GM23248 (cell line): ENCODE measurements around the gene AK5. TPM values are rescaled to one million over a fixed set of nuclear protein-coding genes. Genes with fewer than 3 reads are reported as not detected.

Experiments
- DNase-seq: peaks from one replicate; pipeline ENCODE4 v3.0.0-alpha.2; 2015
- H2AFZ ChIP-seq: fragments of 200-600 bp; sonication (generic); 2 replicates; pipeline ENCODE4 v1.6.1; 2016; ENCODE audit warnings: antibody characterized with exemption
- H3F3A ChIP-seq: fragments of 200-600 bp; sonication (generic); 2 replicates; pipeline ENCODE4 v1.6.1; 2016; ENCODE audit warnings: mild to moderate bottlenecking, antibody characterized with exemption, mixed run types; ENCODE audit not compliant: insufficient read depth
- H3K27ac ChIP-seq: fragments of 200-600 bp; sonication (generic); 2 replicates; pipeline ENCODE4 v1.5.1; 2016; ENCODE audit warnings: mild to moderate bottlenecking
- H3K27me3 ChIP-seq: fragments of 200-600 bp; sonication (generic); replicated peaks from 2 replicates; pipeline ENCODE4 v1.6.1; 2016; ENCODE audit warnings: mild to moderate bottlenecking; ENCODE audit not compliant: insufficient read depth
- H3K36me3 ChIP-seq: fragments of 200-600 bp; sonication (generic); 2 replicates; pipeline ENCODE4 v1.6.1; 2016; ENCODE audit warnings: low read depth, mild to moderate bottlenecking
- H3K4me1 ChIP-seq: fragments of 200-600 bp; sonication (generic); 2 replicates; pipeline ENCODE4 v1.6.1; 2016; ENCODE audit warnings: mild to moderate bottlenecking; ENCODE audit not compliant: insufficient read depth
- H3K4me2 ChIP-seq: fragments of 200-600 bp; sonication (generic); one replicate; pipeline ENCODE4 v1.6.1; 2016; ENCODE audit warnings: mild to moderate bottlenecking; ENCODE audit not compliant: unreplicated experiment
- H3K4me3 ChIP-seq: fragments of 200-600 bp; sonication (generic); 2 replicates; pipeline ENCODE4 v1.5.1; 2016; ENCODE audit warnings: mild to moderate bottlenecking
- H3K79me2 ChIP-seq: fragments of 200-600 bp; sonication (generic); 2 replicates; pipeline ENCODE4 v1.6.1; 2016; ENCODE audit warnings: mild to moderate bottlenecking; ENCODE audit not compliant: insufficient read depth
- H3K9ac ChIP-seq: fragments of 200-600 bp; sonication (generic); 2 replicates; pipeline ENCODE4 v1.6.1; 2016; ENCODE audit warnings: mild to moderate bottlenecking
- H3K9me2 ChIP-seq: fragments of 200-600 bp; sonication (generic); 2 replicates; pipeline ENCODE4 v1.6.1; 2016; ENCODE audit warnings: mixed run types, mild to moderate bottlenecking, moderate library complexity; ENCODE audit not compliant: insufficient read depth
- H3K9me3 ChIP-seq: fragments of 200-600 bp; sonication (generic); one replicate; pipeline ENCODE4 v1.6.1; 2017; ENCODE audit warnings: low read depth
- H4K20me1 ChIP-seq: fragments of 200-600 bp; sonication (generic); 2 replicates; pipeline ENCODE4 v1.6.0; 2016; ENCODE audit not compliant: insufficient read depth
- EZH2 ChIP-seq: fragments of 200-600 bp; sonication (generic); IDR thresholded peaks from 2 replicates; pipeline ENCODE4 v1.6.1; 2018; ENCODE audit warnings: antibody characterized with exemption, mild to moderate bottlenecking; ENCODE audit not compliant: insufficient read depth, poor library complexity, severe bottlenecking
- EZH2phosphoT487 ChIP-seq: fragments of 200-600 bp; sonication (generic); IDR thresholded peaks from 2 replicates; pipeline ENCODE4 v1.6.1; 2018; ENCODE audit warnings: antibody characterized with exemption, moderate library complexity, mild to moderate bottlenecking, low read depth; ENCODE audit not compliant: insufficient read depth
- WGBS, 2 experiments: methylation state at CpG; one replicate each; pipeline ENCODE4 v1.1.6; 2015 to 2017; ENCODE audit warnings: low lambda C conversion rate in 2 of 2, low coverage in 1 of 2; ENCODE audit errors: missing lambda C conversion rate in 2 of 2; 5-methylcytosine and 5-hydroxymethylcytosine counted together
- in situ Hi-C: fragments of 300-500 bp; cut with MboI; formaldehyde crosslinking; loops from 2 replicates; pipeline ENCODE4 v1.15.0; 2020
- polyA plus RNA-seq: library from polyadenylated mRNA; unstranded; fragments of >200 nt; fragmentation: Nextera tagmentation; extraction: Ambion mirVana; gene quantifications from 2 replicates; pipeline ENCODE4 v1.2.1, GENCODE V29; 2016
- total RNA-seq: library from RNA; depleted of rRNA; stranded (reverse); fragments of >200 nt; shearing (Covaris generic); gene quantifications from 2 replicates; pipeline ENCODE4 v1.2.3, GENCODE V29; 2014

Gene AK5
- total and polyA plus RNA-seq, 2 experiments from 2014 or later, result 65.3 to 78.8 TPM

DNA sequence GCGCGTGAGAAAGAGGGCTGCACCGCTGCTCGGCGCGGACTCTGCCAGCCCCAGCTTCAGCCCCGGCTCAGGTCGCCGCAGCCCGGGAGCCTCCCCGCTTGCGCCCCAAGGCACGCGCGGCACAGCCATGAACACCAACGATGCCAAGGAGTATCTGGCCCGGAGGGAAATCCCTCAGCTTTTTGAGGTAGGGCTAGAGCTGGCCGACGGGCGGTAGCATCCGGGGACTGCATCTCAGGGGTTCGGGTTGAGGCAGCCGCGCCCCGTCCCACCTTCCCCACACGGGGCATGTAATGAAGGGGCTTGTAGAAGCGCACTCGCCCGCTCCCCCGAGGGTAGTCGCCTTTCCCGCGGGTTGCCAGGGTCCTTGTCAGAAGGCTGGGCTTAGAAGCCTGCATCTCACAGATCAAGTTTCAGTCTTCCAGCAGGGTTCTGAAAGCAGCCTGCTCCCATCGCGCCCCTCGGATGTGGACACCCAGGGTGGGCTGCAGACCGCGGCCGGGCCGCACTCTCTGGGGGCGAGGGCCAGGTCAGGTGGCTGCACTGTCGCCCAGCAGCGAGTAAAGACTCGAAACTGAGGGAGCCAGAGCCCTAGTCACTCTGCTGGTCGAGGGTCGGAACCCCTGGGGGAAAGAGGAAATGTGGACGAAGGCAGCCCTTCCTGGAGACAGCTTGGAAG lies 507 bp downstream of the AK5 start:
- Histone ChIP-seq H3K36me3 (0 out of 2 replicates have a peak, but pooled peaks cover 3% of the 10 kb centered on the region), H3K27ac (no peak overlapping the region), H3K4me3 (peak overlapping the region; percentile 93), H3K9me3 (no peaks in the 10 kb centered on the region), H3K4me1 (peaks cover 17% of the 10 kb centered on the region), H3K4me2 (peak overlapping the region; percentile 94), H3K9ac (peak overlapping the region; percentile 76), H4K20me1 (no peaks in the 10 kb centered on the region), H2AFZ (peak overlapping the region; percentile 94), H3K27me3 (no peaks in the 10 kb centered on the region), H3K79me2 (peaks cover 44% of the 10 kb centered on the region), H3K9me2 (no peaks in the 10 kb centered on the region), H3F3A (peaks cover 5% of the 10 kb centered on the region; the same call in 1 of the 2 replicates)
- in situ Hi-C loops, result no loop called here
- TF ChIP-seq EZH2, result no peak
- no peak for TF ChIP-seq EZH2phosphoT487
- DNase-seq, result peak; percentile 70
- 1 to 2% methylated on average over 35 to 44 of the region's 47 CpGs for whole genome bisulfite sequencing, 2 experiments

DNA sequence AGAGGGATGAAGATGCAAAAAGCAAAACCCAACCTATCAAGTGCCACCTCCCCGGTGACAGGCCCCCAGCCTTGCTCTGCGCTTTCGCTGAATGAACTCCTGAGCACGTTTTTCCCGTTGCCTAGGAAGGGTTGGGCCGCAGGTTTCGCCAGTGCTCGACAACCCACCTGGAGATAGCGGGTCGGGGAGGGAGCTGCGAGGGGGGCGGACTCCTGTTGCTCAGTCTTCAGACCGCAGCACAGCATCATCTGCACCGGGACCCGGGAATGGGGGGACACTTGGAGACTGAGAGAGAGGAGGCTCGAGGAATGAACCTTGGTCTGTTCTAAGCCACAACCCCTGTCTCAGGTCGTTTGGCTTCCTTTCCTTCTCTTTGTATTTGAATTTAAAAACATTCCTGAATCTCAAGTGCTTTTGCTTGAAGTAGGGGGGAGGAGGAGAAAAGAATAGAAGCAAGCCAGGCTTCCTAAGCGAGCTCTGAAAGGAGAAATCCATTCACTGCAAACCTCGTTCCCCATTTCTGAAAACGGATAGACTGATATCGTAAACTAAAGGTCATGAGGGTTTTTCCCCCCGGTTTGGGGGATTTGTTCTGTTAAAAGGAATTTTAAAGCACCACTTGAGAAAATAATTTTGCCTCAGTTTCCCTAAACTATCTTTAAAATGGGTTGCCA lies 1.2 kb downstream of the AK5 start:
- peak overlapping the region; percentile 76 for H3K9ac ChIP-seq
- DNase-seq, result peak; percentile 46

DNA sequence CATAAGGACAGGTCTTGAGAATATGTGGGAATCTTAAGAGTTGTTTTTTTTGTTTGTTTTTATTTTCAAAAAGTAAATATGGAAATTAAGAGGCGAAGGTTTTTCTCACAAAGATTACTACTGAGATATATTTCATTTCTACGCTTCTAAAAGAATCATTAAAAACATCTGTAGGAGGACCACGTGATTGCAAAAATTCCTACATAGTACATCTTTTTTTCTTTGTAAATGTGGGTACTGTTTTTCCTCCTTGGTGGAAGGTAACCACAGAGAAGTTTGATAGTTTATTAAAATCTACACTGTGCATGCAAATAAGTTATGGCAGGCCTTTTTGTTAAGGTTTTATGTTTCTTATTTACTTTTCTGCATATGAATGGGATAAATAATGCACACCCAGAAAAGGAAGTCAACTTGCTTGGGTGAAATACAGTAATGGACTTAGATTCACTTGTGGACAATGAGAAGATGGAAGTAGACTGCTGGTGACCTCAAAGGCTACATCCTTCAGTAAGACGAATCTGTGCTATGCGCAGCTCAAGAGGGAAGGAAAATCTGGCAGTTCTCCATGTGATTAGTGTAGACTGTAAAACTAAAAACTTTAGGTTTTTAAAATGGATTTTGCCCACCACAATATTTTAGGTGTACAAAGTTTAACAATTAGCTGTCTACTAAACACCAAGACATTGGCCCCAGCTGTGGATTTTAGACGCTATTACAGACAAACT lies 2.0 kb downstream of the AK5 start:
- peaks cover 27% of the 10 kb centered on the region for H3K4me1 ChIP-seq
- peak overlapping the region; percentile 93 for H3K4me3 ChIP-seq
- peaks cover 47% of the 10 kb centered on the region for H3K79me2 ChIP-seq
- H3K27ac ChIP-seq, result no peak overlapping the region
- in situ Hi-C loops, result no loop called here
- H3K36me3 ChIP-seq, result 0 out of 2 replicates have a peak, but pooled peaks cover 9% of the 10 kb centered on the region
- H3K9me2 ChIP-seq, result no peaks in the 10 kb centered on the region
- no peaks in the 10 kb centered on the region for H4K20me1 ChIP-seq
- peak; percentile 34 for DNase-seq
- TF ChIP-seq EZH2 (no peak), EZH2phosphoT487 (no peak)
- peaks cover 10% of the 10 kb centered on the region for H3F3A ChIP-seq
- no peaks in the 10 kb centered on the region for H3K27me3 ChIP-seq
- peak overlapping the region; percentile 94 for H3K4me2 ChIP-seq
- H2AFZ ChIP-seq, result peak overlapping the region; percentile 94; the same call in 1 of the 2 replicates
- H3K9me3 ChIP-seq, result no peaks in the 10 kb centered on the region
- H3K9ac ChIP-seq, result peak overlapping the region; percentile 76
- 59 to 61% methylated on average over 6 of the region's 6 CpGs for WGBS, 2 experiments

More for the DNA sequence above, 1.2 kb downstream of the AK5 start:
- H3K79me2 ChIP-seq, result peaks cover 44% of the 10 kb centered on the region
- H3K4me3 ChIP-seq, result peak overlapping the region; percentile 93
- peaks cover 7% of the 10 kb centered on the region for H3F3A ChIP-seq
- TF ChIP-seq EZH2phosphoT487, result no peak
- TF ChIP-seq EZH2, result no peak
- peak overlapping the region; percentile 94 for H2AFZ ChIP-seq
- peaks cover 19% of the 10 kb centered on the region for H3K4me1 ChIP-seq
- no peak overlapping the region for H3K27ac ChIP-seq
- no peaks in the 10 kb centered on the region for H4K20me1 ChIP-seq
- no peaks in the 10 kb centered on the region for H3K9me3 ChIP-seq
- WGBS, 2 experiments, result 1 to 2% methylated on average over 22 of the region's 22 CpGs
- 0 out of 2 replicates have a peak, but pooled peaks cover 6% of the 10 kb centered on the region for H3K36me3 ChIP-seq
- H3K9me2 ChIP-seq, result no peaks in the 10 kb centered on the region
- no peaks in the 10 kb centered on the region for H3K27me3 ChIP-seq
- in situ Hi-C loops, result no loop called here
- peak overlapping the region; percentile 94 for H3K4me2 ChIP-seq

DNA sequence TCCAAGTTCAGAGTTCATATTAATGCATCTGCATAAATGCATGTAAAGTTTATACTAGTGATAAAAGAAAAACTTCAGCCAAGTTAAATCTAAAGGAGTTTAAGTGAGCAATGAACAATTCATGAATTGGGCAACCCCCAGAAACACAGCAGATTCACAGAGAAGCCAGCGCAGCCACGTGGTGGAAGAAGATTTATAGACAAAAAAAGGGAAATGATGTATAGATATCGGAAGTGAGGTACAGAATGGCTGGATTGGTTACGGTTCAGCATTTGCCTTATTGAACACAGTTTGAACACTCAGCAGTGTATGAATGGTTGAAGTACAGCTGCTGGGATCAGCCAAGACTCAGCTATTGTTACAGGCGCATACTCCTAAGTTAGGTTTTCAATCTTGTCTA lies 5.7 kb downstream of the AK5 start:
- H3K27ac ChIP-seq, result no peak overlapping the region
- 91 to 94% methylated on average over 5 of the region's 5 CpGs for WGBS, 2 experiments

More for the DNA sequence above, 5.7 kb downstream of the AK5 start:
- no peaks in the 10 kb centered on the region for H3K27me3 ChIP-seq
- TF ChIP-seq EZH2phosphoT487, result no peak
- TF ChIP-seq EZH2, result no peak
- peaks cover 46% of the 10 kb centered on the region for H3K79me2 ChIP-seq
- 0 out of 2 replicates have a peak, but pooled peaks cover 15% of the 10 kb centered on the region for H3K36me3 ChIP-seq
- no peak overlapping the region for H3K4me3 ChIP-seq
- DNase-seq, result no peak
- no peaks in the 10 kb centered on the region for H4K20me1 ChIP-seq
- no peak overlapping the region for H3K4me2 ChIP-seq
- no peaks in the 10 kb centered on the region for H3K9me3 ChIP-seq
- in situ Hi-C loops, result no loop called here
- no peaks in the 10 kb centered on the region for H3K9me2 ChIP-seq
- peaks cover 5% of the 10 kb centered on the region for H3F3A ChIP-seq
- peaks cover 27% of the 10 kb centered on the region for H3K4me1 ChIP-seq
- no peak overlapping the region for H3K9ac ChIP-seq
- no peak overlapping the region for H2AFZ ChIP-seq
